ENCODE results near the gene MB21D2. TPM values are rescaled to one million over a fixed set of nuclear protein-coding genes. Genes with fewer than 3 reads are reported as not detected.

The MB21D2 gene
- total RNA-seq, 1 experiment from 2014 or later, result 19.7 TPM

GRCh38 chr3:192848371-192849233, 69.1 kb downstream of the MB21D2 start (continued):
- TF ChIP-seq CREM (CRISPR knock-in tag; IDR thresholded peaks at IDR 0.05) (no peak), SP1 (CRISPR knock-in tag; conservative IDR thresholded peaks at IDR 0.05) (no peak), NFATC4 (CRISPR knock-in tag; IDR thresholded peaks at IDR 0.05) (no peak), ZBTB21 (CRISPR knock-in tag; IDR thresholded peaks at IDR 0.05; ENCODE audit: borderline replicate concordance) (no peak), ZNF396 (CRISPR knock-in tag; IDR thresholded peaks at IDR 0.05; ENCODE audit: borderline replicate concordance) (no peak)
- TF ChIP-seq, protein P1, sequence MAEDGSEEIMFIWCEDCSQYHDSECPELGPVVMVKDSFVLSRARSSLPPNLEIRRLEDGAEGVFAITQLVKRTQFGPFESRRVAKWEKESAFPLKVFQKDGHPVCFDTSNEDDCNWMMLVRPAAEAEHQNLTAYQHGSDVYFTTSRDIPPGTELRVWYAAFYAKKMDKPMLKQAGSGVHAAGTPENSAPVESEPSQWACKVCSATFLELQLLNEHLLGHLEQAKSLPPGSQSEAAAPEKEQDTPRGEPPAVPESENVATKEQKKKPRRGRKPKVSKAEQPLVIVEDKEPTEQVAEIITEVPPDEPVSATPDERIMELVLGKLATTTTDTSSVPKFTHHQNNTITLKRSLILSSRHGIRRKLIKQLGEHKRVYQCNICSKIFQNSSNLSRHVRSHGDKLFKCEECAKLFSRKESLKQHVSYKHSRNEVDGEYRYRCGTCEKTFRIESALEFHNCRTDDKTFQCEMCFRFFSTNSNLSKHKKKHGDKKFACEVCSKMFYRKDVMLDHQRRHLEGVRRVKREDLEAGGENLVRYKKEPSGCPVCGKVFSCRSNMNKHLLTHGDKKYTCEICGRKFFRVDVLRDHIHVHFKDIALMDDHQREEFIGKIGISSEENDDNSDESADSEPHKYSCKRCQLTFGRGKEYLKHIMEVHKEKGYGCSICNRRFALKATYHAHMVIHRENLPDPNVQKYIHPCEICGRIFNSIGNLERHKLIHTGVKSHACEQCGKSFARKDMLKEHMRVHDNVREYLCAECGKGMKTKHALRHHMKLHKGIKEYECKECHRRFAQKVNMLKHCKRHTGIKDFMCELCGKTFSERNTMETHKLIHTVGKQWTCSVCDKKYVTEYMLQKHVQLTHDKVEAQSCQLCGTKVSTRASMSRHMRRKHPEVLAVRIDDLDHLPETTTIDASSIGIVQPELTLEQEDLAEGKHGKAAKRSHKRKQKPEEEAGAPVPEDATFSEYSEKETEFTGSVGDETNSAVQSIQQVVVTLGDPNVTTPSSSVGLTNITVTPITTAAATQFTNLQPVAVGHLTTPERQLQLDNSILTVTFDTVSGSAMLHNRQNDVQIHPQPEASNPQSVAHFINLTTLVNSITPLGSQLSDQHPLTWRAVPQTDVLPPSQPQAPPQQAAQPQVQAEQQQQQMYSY (CRISPR knock-in tag; IDR thresholded peaks at IDR 0.05), result no peak
- TF ChIP-seq, protein P2, sequence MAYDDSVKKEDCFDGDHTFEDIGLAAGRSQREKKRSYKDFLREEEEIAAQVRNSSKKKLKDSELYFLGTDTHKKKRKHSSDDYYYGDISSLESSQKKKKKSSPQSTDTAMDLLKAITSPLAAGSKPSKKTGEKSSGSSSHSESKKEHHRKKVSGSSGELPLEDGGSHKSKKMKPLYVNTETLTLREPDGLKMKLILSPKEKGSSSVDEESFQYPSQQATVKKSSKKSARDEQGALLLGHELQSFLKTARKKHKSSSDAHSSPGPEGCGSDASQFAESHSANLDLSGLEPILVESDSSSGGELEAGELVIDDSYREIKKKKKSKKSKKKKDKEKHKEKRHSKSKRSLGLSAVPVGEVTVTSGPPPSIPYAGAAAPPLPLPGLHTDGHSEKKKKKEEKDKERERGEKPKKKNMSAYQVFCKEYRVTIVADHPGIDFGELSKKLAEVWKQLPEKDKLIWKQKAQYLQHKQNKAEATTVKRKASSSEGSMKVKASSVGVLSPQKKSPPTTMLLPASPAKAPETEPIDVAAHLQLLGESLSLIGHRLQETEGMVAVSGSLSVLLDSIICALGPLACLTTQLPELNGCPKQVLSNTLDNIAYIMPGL (CRISPR knock-in tag; IDR thresholded peaks at IDR 0.05), result no peak

GRCh38 chr3:192847941-192848340, 69.7 kb downstream of the MB21D2 start:
- ATAC-seq (no peak), DNase-seq (ENCODE audit: low spot score) (no peak)
- TF ChIP-seq ZNF317 (CRISPR knock-in tag; IDR thresholded peaks at IDR 0.05; ENCODE audit: borderline replicate concordance, low read depth), result no peak
- TF ChIP-seq NFE2L1 (CRISPR knock-in tag; IDR thresholded peaks at IDR 0.05), result no peak
- TF ChIP-seq, protein P3, sequence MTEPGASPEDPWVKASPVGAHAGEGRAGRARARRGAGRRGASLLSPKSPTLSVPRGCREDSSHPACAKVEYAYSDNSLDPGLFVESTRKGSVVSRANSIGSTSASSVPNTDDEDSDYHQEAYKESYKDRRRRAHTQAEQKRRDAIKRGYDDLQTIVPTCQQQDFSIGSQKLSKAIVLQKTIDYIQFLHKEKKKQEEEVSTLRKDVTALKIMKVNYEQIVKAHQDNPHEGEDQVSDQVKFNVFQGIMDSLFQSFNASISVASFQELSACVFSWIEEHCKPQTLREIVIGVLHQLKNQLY (CRISPR knock-in tag; IDR thresholded peaks at IDR 0.05), result no peak
- TF ChIP-seq, protein P4, sequence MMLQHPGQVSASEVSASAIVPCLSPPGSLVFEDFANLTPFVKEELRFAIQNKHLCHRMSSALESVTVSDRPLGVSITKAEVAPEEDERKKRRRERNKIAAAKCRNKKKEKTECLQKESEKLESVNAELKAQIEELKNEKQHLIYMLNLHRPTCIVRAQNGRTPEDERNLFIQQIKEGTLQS (CRISPR knock-in tag; conservative IDR thresholded peaks at IDR 0.05), result no peak
- no peak for TF ChIP-seq NR3C1 (CRISPR knock-in tag; conservative IDR thresholded peaks at IDR 0.05; ENCODE audit: low read depth)
- TF ChIP-seq, protein P5, sequence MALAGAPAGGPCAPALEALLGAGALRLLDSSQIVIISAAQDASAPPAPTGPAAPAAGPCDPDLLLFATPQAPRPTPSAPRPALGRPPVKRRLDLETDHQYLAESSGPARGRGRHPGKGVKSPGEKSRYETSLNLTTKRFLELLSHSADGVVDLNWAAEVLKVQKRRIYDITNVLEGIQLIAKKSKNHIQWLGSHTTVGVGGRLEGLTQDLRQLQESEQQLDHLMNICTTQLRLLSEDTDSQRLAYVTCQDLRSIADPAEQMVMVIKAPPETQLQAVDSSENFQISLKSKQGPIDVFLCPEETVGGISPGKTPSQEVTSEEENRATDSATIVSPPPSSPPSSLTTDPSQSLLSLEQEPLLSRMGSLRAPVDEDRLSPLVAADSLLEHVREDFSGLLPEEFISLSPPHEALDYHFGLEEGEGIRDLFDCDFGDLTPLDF (CRISPR knock-in tag; IDR thresholded peaks at IDR 0.05), result no peak
- TF ChIP-seq MYBL2 (CRISPR knock-in tag; IDR thresholded peaks at IDR 0.05), result no peak
- TF ChIP-seq ZNF232 (CRISPR knock-in tag; IDR thresholded peaks at IDR 0.05), result no peak
- no peak for TF ChIP-seq ZNF219 (CRISPR knock-in tag; IDR thresholded peaks at IDR 0.05; ENCODE audit: borderline replicate concordance)
- TF ChIP-seq, protein P6, sequence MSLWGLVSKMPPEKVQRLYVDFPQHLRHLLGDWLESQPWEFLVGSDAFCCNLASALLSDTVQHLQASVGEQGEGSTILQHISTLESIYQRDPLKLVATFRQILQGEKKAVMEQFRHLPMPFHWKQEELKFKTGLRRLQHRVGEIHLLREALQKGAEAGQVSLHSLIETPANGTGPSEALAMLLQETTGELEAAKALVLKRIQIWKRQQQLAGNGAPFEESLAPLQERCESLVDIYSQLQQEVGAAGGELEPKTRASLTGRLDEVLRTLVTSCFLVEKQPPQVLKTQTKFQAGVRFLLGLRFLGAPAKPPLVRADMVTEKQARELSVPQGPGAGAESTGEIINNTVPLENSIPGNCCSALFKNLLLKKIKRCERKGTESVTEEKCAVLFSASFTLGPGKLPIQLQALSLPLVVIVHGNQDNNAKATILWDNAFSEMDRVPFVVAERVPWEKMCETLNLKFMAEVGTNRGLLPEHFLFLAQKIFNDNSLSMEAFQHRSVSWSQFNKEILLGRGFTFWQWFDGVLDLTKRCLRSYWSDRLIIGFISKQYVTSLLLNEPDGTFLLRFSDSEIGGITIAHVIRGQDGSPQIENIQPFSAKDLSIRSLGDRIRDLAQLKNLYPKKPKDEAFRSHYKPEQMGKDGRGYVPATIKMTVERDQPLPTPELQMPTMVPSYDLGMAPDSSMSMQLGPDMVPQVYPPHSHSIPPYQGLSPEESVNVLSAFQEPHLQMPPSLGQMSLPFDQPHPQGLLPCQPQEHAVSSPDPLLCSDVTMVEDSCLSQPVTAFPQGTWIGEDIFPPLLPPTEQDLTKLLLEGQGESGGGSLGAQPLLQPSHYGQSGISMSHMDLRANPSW (CRISPR knock-in tag; conservative IDR thresholded peaks at IDR 0.05; ENCODE audit: low read depth), result no peak
- no peak for TF ChIP-seq IRF2 (CRISPR knock-in tag; IDR thresholded peaks at IDR 0.05; ENCODE audit: borderline replicate concordance, low read depth)
- no peak for TF ChIP-seq SP1 (CRISPR knock-in tag; conservative IDR thresholded peaks at IDR 0.05)
- Mint-ChIP-seq H3K27me3 (ENCODE audit: low read depth) (no peaks in the 10 kb centered on the region), H3K4me1 (peaks cover 74% of the 10 kb centered on the region), H3K36me3 (no peaks in the 10 kb centered on the region), H3K4me3 (no peak overlapping the region), H3K9me3 (no peaks in the 10 kb centered on the region), H3K27ac (no peak overlapping the region)
- ChIA-PET CTCF (no interaction called here), POLR2A (no interaction called here)

Measured in WTC11 (cell line).